OCI-LY1 (cell line): Measurements from ENCODE around the gene MAST4.

Source experiments
- CTCF ChIP-seq: fragments of 200-600 bp; sonication (generic), shearing (Covaris generic); IDR thresholded peaks from 2 replicates; pipeline ENCODE4 v1.5.1; 2017; ENCODE audit warnings: mild to moderate bottlenecking, antibody characterized with exemption, low read length, moderate library complexity, mixed read lengths
- EZH2 ChIP-seq: fragments of 200-600 bp; sonication (generic), shearing (Covaris generic); IDR thresholded peaks from 2 replicates; pipeline ENCODE4 v1.8.0; 2017; ENCODE audit warnings: borderline replicate concordance, mixed run types, mild to moderate bottlenecking, antibody characterized with exemption, low read length, moderate library complexity, mixed read lengths

- TF ChIP-seq EZH2, result no peak
- TF ChIP-seq CTCF, result no peak
Measured at GRCh38 chr5:66861402-66861801, 265.2 kb downstream of the MAST4 start.
